Activated CD4-positive, alpha-beta T cell treated with anti-CD3 and anti-CD28 coated beads, Interleukin-2, Interleukin-6, amounts not matched to agents 100 ng/mL and 50 ng/mL, durations not matched to agents 16 hours and 8 hours (primary cell): ENCODE results near the gene CD81.
A peak's percentile ranks its signal among the peaks of the same experiment; 100 is the strongest.
"Not testable (repeated sequence)": the region's sequence is repeated elsewhere in the genome, so short reads cannot be mapped to it uniquely, and the experiment has no call there.

Source experiments
- DNase-seq: peaks from one replicate; pipeline ENCODE4 v3.0.0-alpha.2; 2020

CD81 gene, protein sequence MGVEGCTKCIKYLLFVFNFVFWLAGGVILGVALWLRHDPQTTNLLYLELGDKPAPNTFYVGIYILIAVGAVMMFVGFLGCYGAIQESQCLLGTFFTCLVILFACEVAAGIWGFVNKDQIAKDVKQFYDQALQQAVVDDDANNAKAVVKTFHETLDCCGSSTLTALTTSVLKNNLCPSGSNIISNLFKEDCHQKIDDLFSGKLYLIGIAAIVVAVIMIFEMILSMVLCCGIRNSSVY

GRCh38 chr11:2376751-2377451 lies at the start of gene CD81:
CD81 (plus strand) TSS chr11:2377310; CDS start chr11:2377550, 240 bp downstream.
- peak; percentile 71 for DNase-seq

GRCh38 chr11:2328021-2328420 lies 49.1 kb upstream of the CD81 start:
- DNase-seq, result no peak

- no peak for DNase-seq
Observed at GRCh38 chr11:2328656-2329354, 48.3 kb upstream of the CD81 start.

DNA sequence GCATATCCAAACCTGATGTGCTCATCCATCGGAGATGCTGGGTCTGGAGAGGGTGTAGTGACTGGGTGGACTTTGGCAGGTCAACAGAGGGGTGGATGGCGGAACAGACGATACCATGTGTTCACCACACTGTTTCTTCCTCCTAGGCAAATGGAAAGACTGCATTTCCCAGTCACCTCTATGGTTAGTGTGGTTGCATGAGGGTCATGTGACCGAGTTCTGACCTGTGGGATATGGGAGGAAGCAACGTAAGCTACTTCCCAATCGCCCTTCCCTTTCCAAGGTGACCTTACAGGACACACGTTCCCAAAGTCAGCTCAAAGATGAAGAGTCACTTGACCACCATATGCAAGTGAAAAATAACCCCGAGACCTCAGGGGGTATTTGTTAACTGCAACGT lies 47.6 kb upstream of the CD81 start:
- DNase-seq, result no peak

DNA sequence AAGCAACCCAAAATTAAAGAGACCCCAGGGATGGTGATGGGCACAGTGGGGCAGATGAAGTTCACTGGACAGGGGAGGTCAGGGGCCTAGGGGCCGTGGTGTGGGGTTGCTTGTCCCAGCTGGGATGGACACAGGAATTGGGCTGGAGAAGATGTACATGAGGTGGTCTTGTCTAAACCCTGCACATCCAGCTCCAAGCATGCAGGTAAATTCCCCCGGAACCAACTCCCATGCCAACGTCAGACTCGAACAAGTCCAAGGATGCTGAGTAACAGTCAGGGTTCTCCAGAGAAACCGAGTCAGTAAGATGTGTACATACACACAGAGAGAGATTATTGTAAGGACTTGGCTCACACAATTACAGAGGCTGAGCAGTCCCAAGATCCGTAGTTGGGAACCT lies 46.4 kb upstream of the CD81 start:
- DNase-seq, result no peak

GRCh38 chr11:2331404-2331803 lies 45.7 kb upstream of the CD81 start:
- DNase-seq, result no peak

DNA sequence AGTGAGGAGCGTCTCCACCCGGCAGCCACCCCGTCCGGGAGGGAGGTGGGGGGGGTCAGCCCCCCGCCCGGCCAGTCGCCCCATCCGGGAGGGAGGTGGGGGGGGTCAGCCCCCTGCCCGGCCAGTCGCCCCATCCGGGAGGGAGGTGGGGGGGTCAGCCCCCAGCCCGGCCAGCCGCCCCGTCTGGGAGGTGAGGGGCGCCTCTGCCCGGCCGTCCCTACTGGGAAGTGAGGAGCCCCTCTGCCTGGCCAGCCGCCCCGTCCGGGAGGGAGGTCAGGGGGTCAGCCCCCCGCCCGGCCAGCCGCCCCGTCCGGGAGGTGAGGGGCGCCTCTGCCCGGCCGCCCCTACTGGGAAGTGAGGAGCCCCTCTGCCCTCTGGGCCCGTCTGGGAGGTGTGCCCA lies 44.5 kb upstream of the CD81 start:
- not testable (repeated sequence) for DNase-seq

GRCh38 chr11:2333486-2334205 lies 43.5 kb upstream of the CD81 start:
- DNase-seq, result not testable (repeated sequence)

DNA sequence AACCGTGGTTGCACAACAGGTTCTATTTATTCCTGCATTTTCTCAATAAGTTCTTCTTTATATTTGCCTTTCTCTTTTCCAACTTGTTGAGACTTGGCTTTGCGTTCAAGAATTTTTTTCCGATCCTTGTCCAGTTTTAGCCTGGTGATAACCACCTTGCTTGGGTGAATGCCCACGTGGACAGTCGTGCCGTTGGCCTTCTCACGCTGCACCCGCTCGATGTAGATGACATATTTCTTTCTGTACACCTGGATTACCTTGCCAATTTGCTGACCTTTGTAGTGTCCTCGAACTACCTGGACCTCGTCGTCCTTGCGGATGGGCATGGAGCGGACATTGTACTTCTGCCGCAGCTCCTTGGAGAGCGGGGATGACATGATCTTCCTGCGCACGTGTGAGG lies 41.8 kb upstream of the CD81 start:
- not testable (repeated sequence) for DNase-seq

DNA sequence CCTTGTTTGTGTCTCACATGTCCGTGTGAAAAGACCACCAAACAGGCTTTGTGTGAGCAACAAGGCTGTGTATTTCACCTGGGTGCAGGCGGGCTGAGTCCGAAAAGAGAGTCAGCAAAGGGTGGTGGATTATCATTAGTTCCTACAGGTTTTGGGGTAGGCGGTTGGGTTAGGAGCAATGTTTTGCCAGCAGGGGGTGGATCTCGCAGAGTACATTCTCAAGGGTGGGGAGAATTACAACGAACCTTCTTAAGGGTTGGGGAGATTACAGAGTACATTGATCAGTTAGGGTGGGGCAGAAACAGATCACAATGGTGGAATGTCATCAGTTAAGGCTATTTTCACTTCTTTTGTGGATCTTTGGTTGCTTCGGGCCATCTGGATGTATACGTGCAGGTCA lies 38.4 kb upstream of the CD81 start:
- DNase-seq, result not testable (repeated sequence)

- no peak for DNase-seq
Observed at GRCh38 chr11:2342557-2342956, 34.6 kb upstream of the CD81 start.

DNA sequence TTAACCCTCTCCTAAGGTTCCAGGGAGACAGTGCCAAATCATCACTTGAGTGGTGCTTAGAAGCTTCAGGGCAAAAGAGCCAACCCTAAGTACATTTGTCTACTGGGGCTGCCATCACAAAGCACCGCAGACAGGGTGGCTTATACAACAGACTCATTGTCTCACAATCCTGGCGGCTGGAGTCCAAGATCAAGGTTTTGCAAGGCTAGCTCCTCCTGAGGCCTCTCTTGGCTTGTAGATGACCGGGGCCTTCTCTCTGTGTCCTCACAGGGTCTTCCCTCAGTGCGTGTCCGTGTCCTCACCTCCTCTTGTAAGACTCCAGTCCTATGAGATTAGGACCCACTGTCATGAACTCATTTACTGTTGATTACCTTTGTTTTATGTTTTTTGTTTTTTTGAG lies 34.1 kb upstream of the CD81 start:
- no peak for DNase-seq

- no peak for DNase-seq
Observed at GRCh38 chr11:2343502-2343901, 33.6 kb upstream of the CD81 start.

GRCh38 chr11:2345050-2345449 lies 32.1 kb upstream of the CD81 start:
- DNase-seq, result no peak

- DNase-seq, result no peak
Observed at GRCh38 chr11:2346014-2346413, 31.1 kb upstream of the CD81 start.

DNA sequence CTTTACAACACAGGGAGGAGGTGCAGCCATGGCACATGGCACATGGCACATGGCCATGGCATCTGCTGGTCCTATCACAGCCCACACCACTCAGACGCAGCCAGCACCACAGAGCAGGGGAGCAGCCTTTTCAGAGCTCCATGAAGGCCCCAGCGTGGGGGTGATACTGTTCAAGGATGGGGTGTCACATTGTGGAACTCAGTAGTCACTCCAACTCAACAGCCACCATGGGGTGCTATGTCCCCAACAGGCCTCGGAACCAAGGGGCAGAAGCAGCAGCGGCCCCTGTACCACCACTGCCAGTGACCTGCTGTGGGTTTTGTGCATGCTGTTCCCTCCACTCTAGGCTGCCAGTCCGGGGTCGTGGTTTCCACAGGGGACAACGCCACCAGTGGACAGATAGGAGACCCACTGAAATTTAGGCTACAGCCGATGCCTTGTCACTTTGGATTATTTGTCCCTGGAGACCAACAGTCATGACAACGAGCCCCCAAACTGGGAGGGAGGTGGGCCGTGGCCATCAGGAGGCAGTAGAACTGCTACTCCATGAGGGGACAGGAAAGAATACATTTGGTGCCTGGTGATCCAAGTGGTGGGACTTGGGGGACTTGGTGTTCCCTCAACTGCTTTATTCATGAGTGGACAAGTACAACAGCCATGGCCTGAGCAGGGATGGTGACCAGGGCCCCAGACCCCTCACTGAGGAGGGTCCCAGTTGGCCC lies 30.4 kb upstream of the CD81 start:
- DNase-seq, result no peak

DNA sequence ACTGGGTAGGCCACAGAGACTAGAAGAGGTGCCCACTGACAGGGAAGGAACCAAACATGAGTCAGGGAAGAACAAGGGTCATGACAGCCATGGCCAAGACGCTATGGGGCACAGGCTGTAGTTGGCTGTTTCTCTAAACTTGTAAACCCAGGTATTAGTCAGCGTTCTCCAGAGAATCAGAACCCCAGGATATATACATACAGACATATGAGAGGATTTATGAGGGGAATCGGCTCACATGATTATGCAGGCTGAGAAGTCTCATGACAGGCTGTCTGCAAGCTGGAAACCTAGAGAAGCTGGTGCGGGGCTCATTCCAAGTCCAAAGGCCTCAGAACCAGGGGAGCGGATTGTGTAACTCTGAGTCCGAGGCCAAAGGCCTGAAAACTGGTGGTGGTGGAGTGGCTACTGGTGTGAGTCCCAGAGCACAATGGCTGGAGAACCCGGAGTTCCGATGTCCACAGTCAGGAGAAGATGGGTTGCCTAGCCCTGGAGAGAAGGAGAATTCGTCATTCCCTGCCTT lies 29.7 kb upstream of the CD81 start:
- DNase-seq, result no peak

GRCh38 chr11:2348986-2349385 lies 28.1 kb upstream of the CD81 start:
- no peak for DNase-seq

DNA sequence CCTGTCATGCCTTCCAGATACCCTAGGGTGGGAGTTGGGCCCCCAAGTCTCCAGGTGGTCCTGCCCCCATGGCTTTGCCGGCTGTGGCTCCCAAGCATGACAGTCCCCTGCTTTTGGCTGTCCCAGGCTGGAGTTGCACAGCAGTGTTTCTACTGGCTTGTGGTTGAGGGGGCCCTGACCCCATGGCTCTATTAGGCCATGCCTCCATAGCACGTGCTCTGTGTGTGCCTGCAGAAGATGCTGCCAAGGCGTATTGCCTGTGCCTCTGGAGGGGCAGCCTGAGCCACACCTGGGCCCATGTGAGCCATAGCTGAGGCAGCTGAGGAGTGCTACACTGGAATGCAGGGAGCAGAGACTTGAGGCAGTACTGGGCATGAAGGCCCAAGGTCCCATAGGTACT lies 25.4 kb upstream of the CD81 start:
- no peak for DNase-seq

- no peak for DNase-seq
Observed at GRCh38 chr11:2352420-2352819, 24.7 kb upstream of the CD81 start.

DNA sequence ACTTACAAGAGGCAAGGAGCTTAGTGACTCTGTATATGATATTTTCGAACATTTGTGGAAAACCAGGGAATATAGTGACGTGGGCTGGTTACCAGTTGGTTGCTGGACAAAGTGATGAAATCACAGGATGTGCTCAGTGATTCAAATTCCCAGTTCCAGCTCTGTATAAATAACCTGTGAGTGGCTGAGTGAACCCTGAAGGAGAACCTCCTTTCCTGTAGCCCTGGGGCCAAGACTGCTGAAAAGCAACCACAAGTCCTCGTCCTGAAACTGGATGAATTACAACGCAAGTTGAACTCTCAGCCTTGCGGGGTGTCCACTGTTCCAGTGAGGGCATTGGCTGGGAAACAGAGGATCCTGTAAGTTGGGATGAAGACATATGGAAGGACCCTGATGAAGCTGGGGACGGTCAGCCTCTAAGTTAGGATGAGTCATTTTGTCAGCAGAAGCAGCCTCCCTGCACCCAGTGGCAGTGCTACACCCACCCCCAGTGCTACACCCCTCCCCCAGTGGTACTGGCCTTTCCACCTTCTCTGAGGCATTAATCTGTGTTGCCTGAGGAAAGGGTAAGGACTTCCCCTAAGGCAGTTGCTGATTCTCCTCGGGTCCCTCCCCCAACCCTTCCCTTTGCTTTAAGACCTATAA lies 22.0 kb upstream of the CD81 start:
- no peak for DNase-seq

DNA sequence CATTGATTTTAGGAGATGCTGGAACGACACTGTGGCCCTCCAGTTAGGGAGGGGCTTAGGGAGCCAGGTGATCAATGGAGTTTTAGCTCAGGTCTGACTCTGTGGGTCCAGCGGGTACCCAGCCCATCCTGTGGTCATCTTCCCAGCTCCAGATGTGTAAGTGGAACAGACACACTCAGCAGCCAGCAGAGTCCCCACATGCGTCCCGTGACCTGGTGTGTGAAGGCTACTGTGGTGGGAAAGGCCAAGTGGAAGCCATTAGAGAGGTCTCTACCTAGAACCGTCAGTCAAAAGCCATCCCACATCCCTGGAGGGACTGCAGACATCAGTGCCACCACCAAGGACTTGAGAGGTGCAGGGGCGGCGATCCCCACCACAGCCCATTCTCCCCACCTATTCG lies 19.9 kb upstream of the CD81 start:
- no peak for DNase-seq
